Parathyroid adenoma (tissue), 2 donors: Measurements from ENCODE around the gene KLK11.
A peak's percentile ranks its signal among the peaks of the same experiment; 100 is the strongest.

Experiments used
- H2AFZ ChIP-seq: fragments of 300-600 bp; sonication (generic); one replicate; pipeline ENCODE4 v1.7.0; 2017; ENCODE audit warnings: antibody characterized with exemption, mild to moderate bottlenecking
- H3K27ac ChIP-seq: fragments of 300-600 bp; sonication (generic); one replicate; pipeline ENCODE4 v1.7.0; 2017
- H3K27me3 ChIP-seq: fragments of 300-600 bp; sonication (generic); one replicate; pipeline ENCODE4 v1.7.0; 2017; ENCODE audit warnings: low read length; ENCODE audit not compliant: control insufficient read depth, insufficient read depth
- H3K36me3 ChIP-seq: fragments of 300-600 bp; sonication (generic); one replicate; pipeline ENCODE4 v1.7.0; 2017; ENCODE audit warnings: low read length; ENCODE audit not compliant: control insufficient read depth, insufficient read depth
- H3K4me1 ChIP-seq: fragments of 300-600 bp; sonication (generic); one replicate; pipeline ENCODE4 v1.7.0; 2017; ENCODE audit warnings: control low read depth
- H3K4me2 ChIP-seq: fragments of 300-600 bp; sonication (generic); one replicate; pipeline ENCODE4 v1.7.0; 2017; ENCODE audit warnings: low read length
- H3K4me3 ChIP-seq: fragments of 300-600 bp; sonication (generic); one replicate; pipeline ENCODE4 v1.7.0; 2017; ENCODE audit warnings: low read depth, low read length
- H3K79me2 ChIP-seq: fragments of 300-600 bp; sonication (generic); one replicate; pipeline ENCODE4 v1.7.0; 2017; ENCODE audit warnings: control low read depth
- H3K9ac ChIP-seq: fragments of 300-600 bp; sonication (generic); one replicate; pipeline ENCODE4 v1.7.0; 2017; ENCODE audit warnings: mild to moderate bottlenecking
- H3K9me3 ChIP-seq: fragments of 300-600 bp; sonication (generic); one replicate; pipeline ENCODE4 v1.7.0; 2017; ENCODE audit warnings: low read length; ENCODE audit not compliant: control insufficient read depth
- TF ChIP-seq, protein P1 (sequence below): fragments of 300-600 bp; sonication (generic); IDR thresholded peaks from one replicate; pipeline ENCODE4 v1.7.0; 2017; ENCODE audit warnings: antibody characterized with exemption, mild to moderate bottlenecking
- donor health status: primary hyperparathyroidism.

The KLK11 gene

DNA sequence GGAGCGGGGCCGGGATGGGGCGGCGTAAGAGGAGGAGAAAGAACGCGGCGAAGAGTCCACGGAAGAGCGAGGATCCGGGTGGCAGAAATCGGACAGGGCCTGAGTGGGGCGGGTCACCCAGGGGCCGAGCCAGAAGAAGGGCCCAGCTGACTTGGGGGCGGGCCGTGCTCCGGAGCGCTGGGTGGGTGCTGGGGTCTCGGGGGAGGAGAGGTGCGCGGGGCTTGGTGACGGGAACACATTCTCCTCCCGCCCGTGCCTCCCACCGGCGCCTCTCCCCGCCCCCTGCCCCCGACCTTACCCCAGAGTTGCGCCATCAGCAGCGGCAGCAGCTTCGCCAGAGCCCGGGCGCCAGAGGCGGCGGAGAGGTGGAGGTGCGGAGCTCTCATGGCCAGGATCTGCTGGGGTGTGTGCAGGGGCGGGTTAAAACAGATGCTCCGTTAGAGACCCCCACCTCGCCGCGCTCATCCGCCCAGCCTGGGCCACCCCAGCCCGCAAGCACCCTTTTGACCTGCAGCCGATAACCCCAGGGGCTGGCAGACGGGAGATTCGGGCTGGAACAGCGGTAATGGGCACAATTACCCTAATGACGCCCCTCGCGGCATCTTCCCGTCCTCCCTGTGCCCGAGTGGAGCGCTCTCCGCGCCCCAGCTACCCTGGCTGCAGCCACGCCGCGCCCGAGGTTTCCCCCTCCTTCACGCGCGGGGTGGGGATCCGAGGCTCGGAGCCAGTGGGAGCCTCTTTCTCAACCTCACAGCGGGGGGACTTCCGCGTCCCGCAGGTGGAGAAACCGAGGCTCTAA lies 7.5 kb downstream of the KLK11 start:
- Histone ChIP-seq H3K36me3 (no peaks in the 10 kb centered on the region), H3K27me3 (no peaks in the 10 kb centered on the region), H3K4me2 (peak overlapping the region; percentile 87), H2AFZ (peak overlapping the region; percentile 65), H3K27ac (no peak overlapping the region), H3K4me1 (peaks cover 10% of the 10 kb centered on the region), H3K9ac (no peak overlapping the region), H3K4me3 (peak overlapping the region; percentile 47), H3K79me2 (no peaks in the 10 kb centered on the region), H3K9me3 (no peaks in the 10 kb centered on the region)
- TF ChIP-seq, protein P1, sequence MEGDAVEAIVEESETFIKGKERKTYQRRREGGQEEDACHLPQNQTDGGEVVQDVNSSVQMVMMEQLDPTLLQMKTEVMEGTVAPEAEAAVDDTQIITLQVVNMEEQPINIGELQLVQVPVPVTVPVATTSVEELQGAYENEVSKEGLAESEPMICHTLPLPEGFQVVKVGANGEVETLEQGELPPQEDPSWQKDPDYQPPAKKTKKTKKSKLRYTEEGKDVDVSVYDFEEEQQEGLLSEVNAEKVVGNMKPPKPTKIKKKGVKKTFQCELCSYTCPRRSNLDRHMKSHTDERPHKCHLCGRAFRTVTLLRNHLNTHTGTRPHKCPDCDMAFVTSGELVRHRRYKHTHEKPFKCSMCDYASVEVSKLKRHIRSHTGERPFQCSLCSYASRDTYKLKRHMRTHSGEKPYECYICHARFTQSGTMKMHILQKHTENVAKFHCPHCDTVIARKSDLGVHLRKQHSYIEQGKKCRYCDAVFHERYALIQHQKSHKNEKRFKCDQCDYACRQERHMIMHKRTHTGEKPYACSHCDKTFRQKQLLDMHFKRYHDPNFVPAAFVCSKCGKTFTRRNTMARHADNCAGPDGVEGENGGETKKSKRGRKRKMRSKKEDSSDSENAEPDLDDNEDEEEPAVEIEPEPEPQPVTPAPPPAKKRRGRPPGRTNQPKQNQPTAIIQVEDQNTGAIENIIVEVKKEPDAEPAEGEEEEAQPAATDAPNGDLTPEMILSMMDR: no peak

GRCh38 chr19:51016798-51017683 lies 9.4 kb downstream of the KLK11 start:
- TF ChIP-seq, protein P1: peak; percentile 78
- Histone ChIP-seq H3K36me3 (no peaks in the 10 kb centered on the region), H3K9me3 (no peaks in the 10 kb centered on the region), H3K4me1 (peaks cover 10% of the 10 kb centered on the region), H3K27me3 (no peaks in the 10 kb centered on the region), H3K9ac (no peak overlapping the region), H3K4me3 (peak overlapping the region; percentile 33), H2AFZ (peak overlapping the region; percentile 75), H3K79me2 (no peaks in the 10 kb centered on the region), H3K4me2 (peak overlapping the region; percentile 65), H3K27ac (no peak overlapping the region)

- H3K4me1 ChIP-seq: peaks cover 8% of the 10 kb centered on the region
- H3K4me2 ChIP-seq: no peak overlapping the region
- H3K4me3 ChIP-seq: no peak overlapping the region
- H3K27me3 ChIP-seq: no peaks in the 10 kb centered on the region
- H3K9me3 ChIP-seq: no peaks in the 10 kb centered on the region
- no peak overlapping the region for H3K9ac ChIP-seq
- H3K27ac ChIP-seq: no peak overlapping the region
- H3K36me3 ChIP-seq: no peaks in the 10 kb centered on the region
- TF ChIP-seq, protein P1: no peak
- H3K79me2 ChIP-seq: no peaks in the 10 kb centered on the region
- no peak overlapping the region for H2AFZ ChIP-seq
Measured at GRCh38 chr19:51015691-51016267, 10.6 kb downstream of the KLK11 start.

DNA sequence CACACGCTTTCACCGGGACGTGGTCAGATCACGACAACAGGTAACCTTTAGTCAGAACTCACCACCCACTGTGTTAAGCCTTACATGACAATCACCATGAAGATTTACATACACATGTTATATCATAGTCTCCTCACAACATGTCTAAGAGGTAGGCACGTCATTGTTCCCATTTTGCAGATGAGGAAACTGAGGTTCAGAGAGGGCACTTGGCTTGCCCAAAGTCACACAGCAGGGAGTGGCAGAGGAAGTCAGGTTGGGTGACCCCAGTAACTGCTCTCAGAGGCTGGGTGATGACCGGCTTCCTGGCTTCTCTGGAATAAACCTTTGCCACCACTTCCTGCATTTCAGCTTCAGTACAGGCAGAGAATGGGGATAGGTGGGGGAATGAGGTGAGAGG lies 12.2 kb downstream of the KLK11 start:
- Histone ChIP-seq H3K9ac (no peak overlapping the region), H3K9me3 (no peaks in the 10 kb centered on the region), H3K79me2 (no peaks in the 10 kb centered on the region), H3K4me2 (no peak overlapping the region), H2AFZ (no peak overlapping the region), H3K4me3 (no peak overlapping the region), H3K27me3 (no peaks in the 10 kb centered on the region), H3K27ac (no peak overlapping the region), H3K36me3 (no peaks in the 10 kb centered on the region), H3K4me1 (peaks cover 8% of the 10 kb centered on the region)
- TF ChIP-seq, protein P1: no peak
